Right renal pelvis (tissue), 4 donors: Measurements from ENCODE around the gene EED. TPM values are rescaled to one million over a fixed set of nuclear protein-coding genes. Genes with fewer than 3 reads are reported as not detected.
A peak's percentile ranks its signal among the peaks of the same experiment; 100 is the strongest.

ENCODE experiments used
- DNase-seq, 4 donors: peaks; one replicate each; pipeline ENCODE4 v3.0.0-alpha.2; 2013; ENCODE audit warnings: low read depth in 4 of 4, low spot score in 3 of 4, missing footprints in 1 of 4
- polyA plus RNA-seq, 4 donors: library from polyadenylated mRNA; unstranded; fragments of 120-200 nt; gene quantifications; one replicate each; pipeline ENCODE4 v1.2.1, GENCODE V29; 2013; ENCODE audit not compliant: insufficient read length in 4 of 4

The EED gene
- 10 to 100 TPM; 35.3 to 42.2 (median 36.7) TPM for polyA plus RNA-seq

GRCh38 chr11:86244522-86245368, at the start of gene EED:
EED (plus strand) TSS chr11:86244753; CDS start chr11:86245230, 477 bp downstream.
- DNase-seq = peak; percentile 90 to 93 (median 90)

DNA sequence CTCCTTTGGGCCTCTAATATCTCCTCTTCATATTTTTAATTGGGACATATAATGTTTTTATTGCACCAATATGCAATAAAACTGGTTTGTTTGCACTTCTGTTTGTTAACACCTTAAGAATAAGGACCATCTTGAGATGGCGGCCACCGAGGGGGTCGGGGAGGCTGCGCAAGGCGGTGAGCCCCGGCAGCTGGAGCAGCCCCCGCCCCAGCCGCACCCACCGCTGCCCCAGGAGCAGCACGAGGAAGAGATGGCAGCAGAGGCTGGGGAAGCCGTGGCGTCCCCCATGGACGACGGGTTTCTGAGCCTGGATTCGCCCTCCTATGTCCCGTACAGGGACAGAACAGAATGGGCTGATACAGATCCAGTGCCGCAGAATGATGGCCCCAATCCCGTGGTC, 49.6 kb upstream of the EED start:
- DNase-seq = no peak

DNA sequence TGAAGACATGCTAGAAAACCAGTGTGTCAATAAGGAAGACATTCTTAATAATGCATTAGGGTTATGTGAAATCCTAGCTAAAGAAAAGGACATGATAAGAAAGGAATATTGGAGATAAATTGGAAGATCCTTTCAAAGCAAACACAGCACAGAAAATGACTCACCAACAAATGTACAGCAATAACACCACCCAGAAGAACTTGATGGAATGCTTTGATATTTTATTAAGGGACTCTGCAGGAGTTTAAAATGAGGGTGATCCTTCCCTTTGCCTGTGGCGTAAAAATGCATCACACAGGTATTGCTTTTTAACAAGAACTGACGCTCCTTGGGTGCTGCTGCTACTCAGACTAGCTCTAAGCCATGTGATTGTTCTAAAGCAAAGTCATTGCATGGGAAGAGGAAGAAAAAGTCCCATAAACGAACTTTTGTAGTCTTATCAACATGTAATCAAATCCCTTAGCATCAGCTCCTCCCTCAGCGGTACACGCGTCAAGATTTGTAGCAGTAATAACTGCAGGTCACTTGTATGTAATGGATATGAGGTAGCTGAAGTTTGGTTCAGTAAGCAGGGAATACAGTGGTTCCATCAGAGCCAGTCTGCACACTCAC, 48.4 kb upstream of the EED start:
- no peak for DNase-seq

DNA sequence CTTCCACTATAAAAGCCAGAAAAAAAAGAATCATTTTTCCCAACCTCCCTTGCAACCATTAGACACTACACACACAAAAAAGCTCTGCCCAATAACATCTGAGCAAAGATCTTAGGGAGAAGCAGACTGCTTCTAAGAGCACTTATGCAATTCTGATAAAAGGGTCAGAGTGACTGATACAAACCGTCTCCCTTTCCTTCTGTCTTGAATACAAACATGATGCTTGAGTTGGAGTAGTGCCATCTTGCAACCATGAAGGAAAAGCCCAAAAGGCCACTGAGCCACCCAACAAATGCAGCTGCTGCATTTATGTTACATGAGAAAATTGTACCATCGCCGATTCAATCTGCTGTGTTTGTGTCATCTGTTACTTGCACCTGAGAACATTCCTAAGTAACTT, 47.6 kb upstream of the EED start:
- DNase-seq = no peak

- DNase-seq = no peak
These were observed 47.1 kb upstream of the EED start for GRCh38 chr11:86197448-86197847.

DNA sequence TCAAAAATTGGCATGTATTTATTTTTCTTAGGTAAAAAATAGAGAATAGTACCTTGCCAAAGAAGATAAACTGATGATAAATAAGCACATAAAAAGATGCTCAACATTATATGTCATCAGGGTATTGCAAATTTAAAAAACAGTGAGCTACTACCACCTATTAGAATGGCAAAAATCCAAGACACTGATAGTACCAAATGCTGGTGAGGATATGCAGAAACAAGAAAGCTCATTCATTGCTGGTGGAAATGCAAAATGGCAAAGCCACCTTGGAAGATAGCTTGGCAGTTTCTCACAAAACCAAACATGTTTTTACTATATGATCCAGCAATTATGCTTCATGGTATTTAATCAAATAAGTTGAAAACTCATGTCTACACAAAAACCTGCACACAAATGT, 46.4 kb upstream of the EED start:
- DNase-seq = no peak

- DNase-seq = no peak
These were observed 45.2 kb upstream of the EED start for GRCh38 chr11:86199354-86199753.

DNA sequence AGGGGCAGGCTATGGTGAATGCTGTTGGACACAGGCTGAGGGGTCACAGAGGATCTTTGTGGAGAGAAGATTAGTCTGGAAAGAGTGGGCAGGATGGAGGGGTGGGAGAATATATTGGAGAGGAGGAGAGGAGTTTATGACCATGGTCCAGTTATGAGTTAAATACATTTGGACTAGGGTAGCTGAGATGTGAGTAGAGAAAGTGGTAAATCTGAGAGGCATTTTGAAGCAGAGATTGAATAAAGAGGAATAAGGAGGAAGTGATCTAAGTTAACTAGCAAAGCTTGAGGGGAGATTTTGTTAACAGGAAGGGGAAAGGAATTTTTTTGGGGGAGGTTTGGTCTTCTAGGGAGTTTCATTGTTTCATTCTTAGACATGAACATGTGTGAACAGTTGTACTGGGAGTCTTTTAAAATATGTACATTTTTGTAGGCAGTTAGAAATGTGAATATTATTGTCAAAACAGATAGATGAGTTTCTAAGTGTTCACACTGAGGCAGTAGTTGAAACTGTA, 43.1 kb upstream of the EED start:
- DNase-seq = no peak

- no peak for DNase-seq
These were observed 42.6 kb upstream of the EED start for GRCh38 chr11:86202013-86202336.

DNA sequence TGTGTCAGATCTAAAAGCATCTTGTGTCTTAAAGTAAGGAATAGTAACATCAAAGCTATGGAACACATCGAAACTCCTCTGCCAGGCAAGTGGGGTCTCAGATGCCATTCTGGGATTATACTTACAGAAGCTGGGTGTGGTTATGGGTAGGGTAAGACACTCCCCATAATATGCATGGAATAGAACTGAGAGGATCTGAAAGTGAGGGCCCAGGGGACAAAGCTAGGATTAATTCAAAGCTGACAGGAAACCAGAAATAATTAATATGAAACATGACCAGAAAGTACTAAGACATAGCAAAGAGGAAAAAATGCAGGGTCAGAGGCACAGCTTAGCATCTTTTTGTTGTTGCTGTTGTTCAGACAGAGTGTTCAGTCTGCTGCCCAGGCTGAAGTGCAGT, 40.2 kb upstream of the EED start:
- DNase-seq = no peak

DNA sequence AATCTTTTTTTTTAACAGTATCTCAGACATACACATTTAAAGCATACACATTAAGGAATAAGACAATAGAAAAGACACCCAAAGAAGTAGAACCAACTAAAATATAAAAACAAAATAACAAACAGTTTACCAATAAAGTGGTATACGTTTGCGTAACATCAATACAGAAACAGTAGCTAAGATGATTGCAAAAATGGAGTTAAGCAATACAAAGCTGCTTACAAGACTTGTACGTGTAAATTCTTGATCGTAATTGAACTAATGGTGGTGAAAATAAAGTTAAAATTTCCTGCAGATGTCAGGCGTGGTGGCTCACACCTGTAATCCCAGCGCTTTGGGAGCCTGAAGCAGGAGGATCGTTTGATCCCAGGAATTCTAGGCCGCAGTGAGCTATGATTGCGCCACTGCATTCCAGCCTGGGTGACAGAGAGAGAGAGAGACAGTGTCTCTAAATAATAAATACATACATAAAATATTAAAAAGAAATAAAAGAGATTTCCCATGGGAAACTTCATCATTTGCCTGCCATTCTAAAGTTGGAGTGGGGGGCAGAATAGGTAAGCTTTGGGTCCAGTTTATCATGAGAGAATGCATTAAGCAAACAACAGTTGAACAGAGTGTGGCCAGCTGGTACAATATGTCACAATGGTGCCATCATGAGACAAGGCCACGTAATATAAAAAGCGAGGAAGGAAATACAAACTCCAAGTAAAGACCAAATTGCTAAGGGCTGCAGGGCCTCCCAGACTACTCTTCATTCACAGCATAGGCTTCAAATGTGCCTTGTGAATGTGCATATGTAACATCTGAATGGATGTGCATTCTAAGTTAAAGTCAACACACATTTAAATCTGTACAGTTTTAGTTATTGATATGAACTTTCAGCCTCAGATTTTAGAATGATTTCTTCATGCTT, 38.9 kb upstream of the EED start:
- no peak for DNase-seq

GRCh38 chr11:86206337-86206695, 38.2 kb upstream of the EED start:
- DNase-seq = no peak

GRCh38 chr11:86207413-86207812, 37.1 kb upstream of the EED start:
- no peak for DNase-seq

- DNase-seq = no peak
These were observed 36.0 kb upstream of the EED start for GRCh38 chr11:86208572-86208971.

- DNase-seq = no peak
These were observed 34.5 kb upstream of the EED start for GRCh38 chr11:86209806-86210657.

DNA sequence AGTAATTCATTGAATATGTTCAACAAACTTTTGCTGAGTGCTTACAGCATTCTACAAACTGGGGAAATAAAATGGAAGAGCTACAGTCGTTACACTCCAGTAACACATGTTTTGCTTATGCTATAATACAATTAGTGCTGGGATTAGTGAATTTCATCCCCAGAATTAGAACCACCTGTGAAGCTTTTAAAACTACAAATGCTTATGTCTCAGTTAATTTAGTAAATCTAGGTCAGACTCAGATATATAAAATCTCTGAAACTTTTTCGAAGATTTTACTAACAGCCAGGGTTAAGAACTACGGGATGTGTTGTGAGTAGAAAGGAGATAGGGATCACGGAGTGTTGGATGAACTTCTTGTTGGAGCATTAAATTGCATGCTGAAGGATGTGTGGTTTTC, 33.7 kb upstream of the EED start:
- DNase-seq = no peak

GRCh38 chr11:86211619-86212018, 32.9 kb upstream of the EED start:
- no peak for DNase-seq

GRCh38 chr11:86212019-86212611, 32.4 kb upstream of the EED start:
- DNase-seq = no peak

- no peak for DNase-seq
These were observed 29.8 kb upstream of the EED start for GRCh38 chr11:86214710-86215109.
